ENCODE data around the gene NKIRAS1. TPM values are rescaled to one million over a fixed set of nuclear protein-coding genes. Genes with fewer than 3 reads are reported as not detected.

Gene NKIRAS1
- total and polyA plus RNA-seq, 2 experiments from 2014 or later = 9.2 to 9.7 TPM

- TF ChIP-seq ZNF462 (CRISPR knock-in tag; IDR thresholded peaks at IDR 0.05) (no peak), NANOG (IDR thresholded peaks at IDR 0.05; ENCODE audit: borderline replicate concordance) (no peak), ETS1 (IDR thresholded peaks at IDR 0.05) (no peak), CREB1 (CRISPR knock-in tag; IDR thresholded peaks at IDR 0.05; ENCODE audit: low read depth) (no peak), JUNB (IDR thresholded peaks at IDR 0.05; ENCODE audit: unreplicated experiment) (no peak), POLR2AphosphoS5 (IDR thresholded peaks at IDR 0.05; ENCODE audit: low read depth) (no peak), EZH2 (IDR thresholded peaks at IDR 0.05; ENCODE audit: low read depth, unreplicated experiment) (no peak)
- TF ChIP-seq, protein P1, sequence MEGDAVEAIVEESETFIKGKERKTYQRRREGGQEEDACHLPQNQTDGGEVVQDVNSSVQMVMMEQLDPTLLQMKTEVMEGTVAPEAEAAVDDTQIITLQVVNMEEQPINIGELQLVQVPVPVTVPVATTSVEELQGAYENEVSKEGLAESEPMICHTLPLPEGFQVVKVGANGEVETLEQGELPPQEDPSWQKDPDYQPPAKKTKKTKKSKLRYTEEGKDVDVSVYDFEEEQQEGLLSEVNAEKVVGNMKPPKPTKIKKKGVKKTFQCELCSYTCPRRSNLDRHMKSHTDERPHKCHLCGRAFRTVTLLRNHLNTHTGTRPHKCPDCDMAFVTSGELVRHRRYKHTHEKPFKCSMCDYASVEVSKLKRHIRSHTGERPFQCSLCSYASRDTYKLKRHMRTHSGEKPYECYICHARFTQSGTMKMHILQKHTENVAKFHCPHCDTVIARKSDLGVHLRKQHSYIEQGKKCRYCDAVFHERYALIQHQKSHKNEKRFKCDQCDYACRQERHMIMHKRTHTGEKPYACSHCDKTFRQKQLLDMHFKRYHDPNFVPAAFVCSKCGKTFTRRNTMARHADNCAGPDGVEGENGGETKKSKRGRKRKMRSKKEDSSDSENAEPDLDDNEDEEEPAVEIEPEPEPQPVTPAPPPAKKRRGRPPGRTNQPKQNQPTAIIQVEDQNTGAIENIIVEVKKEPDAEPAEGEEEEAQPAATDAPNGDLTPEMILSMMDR (conservative IDR thresholded peaks at IDR 0.05; ENCODE audit: low read depth in 2 of 2) = no peak
Measured at GRCh38 chr3:23880703-23881339, 36.0 kb downstream of the NKIRAS1 start (continued).

All from GM23338 (cell line).